ENCODE measurements around the gene JAK1. TPM values are rescaled to one million over a fixed set of nuclear protein-coding genes. Genes with fewer than 3 reads are reported as not detected.

Gene JAK1
- total RNA-seq, 4 donors from 2014 or later: 214 to 288 (median 265) TPM

GRCh38 chr1:64984737-64985136 is 18.4 kb upstream of the JAK1 start:
- TF ChIP-seq, protein P1, sequence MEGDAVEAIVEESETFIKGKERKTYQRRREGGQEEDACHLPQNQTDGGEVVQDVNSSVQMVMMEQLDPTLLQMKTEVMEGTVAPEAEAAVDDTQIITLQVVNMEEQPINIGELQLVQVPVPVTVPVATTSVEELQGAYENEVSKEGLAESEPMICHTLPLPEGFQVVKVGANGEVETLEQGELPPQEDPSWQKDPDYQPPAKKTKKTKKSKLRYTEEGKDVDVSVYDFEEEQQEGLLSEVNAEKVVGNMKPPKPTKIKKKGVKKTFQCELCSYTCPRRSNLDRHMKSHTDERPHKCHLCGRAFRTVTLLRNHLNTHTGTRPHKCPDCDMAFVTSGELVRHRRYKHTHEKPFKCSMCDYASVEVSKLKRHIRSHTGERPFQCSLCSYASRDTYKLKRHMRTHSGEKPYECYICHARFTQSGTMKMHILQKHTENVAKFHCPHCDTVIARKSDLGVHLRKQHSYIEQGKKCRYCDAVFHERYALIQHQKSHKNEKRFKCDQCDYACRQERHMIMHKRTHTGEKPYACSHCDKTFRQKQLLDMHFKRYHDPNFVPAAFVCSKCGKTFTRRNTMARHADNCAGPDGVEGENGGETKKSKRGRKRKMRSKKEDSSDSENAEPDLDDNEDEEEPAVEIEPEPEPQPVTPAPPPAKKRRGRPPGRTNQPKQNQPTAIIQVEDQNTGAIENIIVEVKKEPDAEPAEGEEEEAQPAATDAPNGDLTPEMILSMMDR (IDR thresholded peaks at IDR 0.05; ENCODE audit: low read depth): no peak

- TF ChIP-seq, protein P1 (IDR thresholded peaks at IDR 0.05; ENCODE audit: low read depth): no peak
Observed at GRCh38 chr1:64984106-64984505, 17.8 kb upstream of the JAK1 start.

GRCh38 chr1:64983110-64983509 is 16.8 kb upstream of the JAK1 start:
- TF ChIP-seq, protein P1 (IDR thresholded peaks at IDR 0.05; ENCODE audit: low read depth): no peak

DNA sequence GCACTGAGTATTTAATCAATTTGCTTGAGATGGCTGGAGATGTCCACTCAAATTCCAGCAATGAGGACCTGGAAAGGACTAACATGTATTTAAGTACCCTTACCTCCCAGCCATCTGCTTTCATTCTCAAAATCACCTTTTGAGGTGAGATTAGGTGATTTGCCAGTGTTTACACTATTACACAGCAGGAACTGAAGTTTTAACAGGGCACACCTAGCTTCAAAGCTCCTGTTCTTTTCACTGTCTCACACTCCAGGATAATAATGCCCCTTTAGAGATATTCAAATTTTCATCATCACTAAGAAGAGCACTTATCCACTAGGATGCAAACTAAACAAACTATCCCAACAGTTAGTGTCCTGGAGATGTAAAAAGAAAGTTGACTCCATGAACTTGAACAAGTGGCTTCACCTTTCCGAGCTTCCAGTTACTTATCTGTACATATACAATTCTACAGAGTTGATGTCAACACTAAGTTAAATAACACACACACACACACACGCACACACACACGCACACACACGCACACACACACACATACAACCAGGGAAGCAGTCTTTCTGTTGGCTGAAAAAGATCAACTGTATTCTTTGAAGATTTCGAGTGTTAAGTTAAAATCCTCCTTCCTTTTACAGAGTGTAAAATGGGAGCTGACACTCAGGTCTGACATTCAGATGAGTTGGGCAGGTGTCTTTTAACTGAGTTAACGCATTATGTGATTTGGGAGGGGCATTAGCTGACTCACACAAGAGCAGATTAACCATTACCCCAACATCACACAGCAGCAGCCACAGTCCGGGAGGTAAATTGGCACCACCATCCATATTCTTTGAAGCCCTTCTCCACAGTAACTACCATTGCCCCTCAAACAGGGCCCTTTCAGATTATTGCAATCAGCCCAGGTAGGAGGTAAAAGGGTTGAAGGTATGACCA is 15.5 kb upstream of the JAK1 start:
- TF ChIP-seq, protein P1 (IDR thresholded peaks at IDR 0.05; ENCODE audit: low read depth): no peak

- TF ChIP-seq, protein P1 (IDR thresholded peaks at IDR 0.05; ENCODE audit: low read depth): no peak
Observed at GRCh38 chr1:64980745-64981600, 14.6 kb upstream of the JAK1 start.

DNA sequence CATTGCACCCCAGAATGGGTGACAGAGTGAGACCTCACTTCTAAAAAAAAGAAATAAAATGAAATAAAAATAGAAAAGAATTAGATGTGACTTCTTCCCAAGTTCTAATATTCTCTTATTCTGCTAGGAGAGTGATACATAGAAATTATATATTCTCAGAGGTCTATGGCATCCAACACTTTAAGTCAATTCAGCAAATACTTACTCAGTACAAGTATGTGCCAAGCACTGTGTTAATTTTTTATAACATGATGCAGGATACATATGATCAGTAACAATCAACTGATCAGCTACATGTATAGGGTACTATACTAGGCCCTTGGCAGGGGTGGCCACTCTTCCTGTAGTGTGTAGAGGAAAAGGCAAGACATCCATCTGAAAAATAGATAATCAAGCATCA is 13.0 kb upstream of the JAK1 start:
- TF ChIP-seq, protein P1 (IDR thresholded peaks at IDR 0.05; ENCODE audit: low read depth): no peak

DNA sequence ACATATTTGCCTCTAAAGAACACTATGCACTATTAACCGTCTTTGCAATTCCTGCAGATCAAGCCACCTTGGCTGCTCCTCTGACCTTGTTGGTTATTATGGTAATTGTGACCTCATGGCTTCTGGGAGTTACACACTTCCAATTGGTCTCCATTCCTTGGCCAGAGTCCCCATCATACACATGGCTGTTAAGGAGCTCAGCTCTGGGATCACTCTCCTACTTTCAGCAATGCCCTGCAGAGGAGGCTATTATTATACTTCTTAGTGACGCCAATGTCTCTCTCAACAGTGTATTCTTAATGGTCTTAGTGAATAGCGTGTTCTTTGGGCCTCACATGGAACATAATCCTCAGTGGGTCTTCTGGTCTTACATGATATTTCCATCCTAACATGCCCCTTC is 10.0 kb upstream of the JAK1 start:
- TF ChIP-seq, protein P1 (IDR thresholded peaks at IDR 0.05; ENCODE audit: low read depth): no peak

All from subcutaneous adipose tissue (tissue), 4 donors.